SJSA1 (cell line): ENCODE results near the gene KCNH8. TPM values are rescaled to one million over a fixed set of nuclear protein-coding genes. Genes with fewer than 3 reads are reported as not detected.

Source experiments
- DNase-seq, 2 experiments: peaks; one replicate each; pipeline ENCODE4 v3.0.0-alpha.2; 2015 to 2020; ENCODE audit warnings: low spot score in 2 of 2, low read depth in 1 of 2
- H3K27ac ChIP-seq: fragments of 250-450 bp; sonication (Bioruptor Pico); 2 replicates; pipeline ENCODE4 v1.5.1; 2020; ENCODE audit warnings: mild to moderate bottlenecking, moderate library complexity
- H3K27me3 ChIP-seq: fragments of 250-450 bp; sonication (Bioruptor Pico); replicated peaks from 2 replicates; pipeline ENCODE4 v1.5.1; 2020; ENCODE audit warnings: mild to moderate bottlenecking, moderate library complexity
- H3K36me3 ChIP-seq: fragments of 250-450 bp; sonication (Bioruptor Pico); 2 replicates; pipeline ENCODE4 v1.5.1; 2020; ENCODE audit warnings: mild to moderate bottlenecking
- H3K4me1 ChIP-seq: fragments of 250-450 bp; sonication (Bioruptor Pico); replicated peaks from 2 replicates; pipeline ENCODE4 v1.6.1; 2021; ENCODE audit warnings: mild to moderate bottlenecking
- H3K4me3 ChIP-seq: fragments of 250-450 bp; sonication (Bioruptor Pico); 2 replicates; pipeline ENCODE4 v1.5.1; 2020; ENCODE audit warnings: mild to moderate bottlenecking
- H3K9me3 ChIP-seq: fragments of 250-450 bp; sonication (Bioruptor Pico); replicated peaks from 2 replicates; pipeline ENCODE4 v1.5.1; 2020; ENCODE audit warnings: mild to moderate bottlenecking
- total RNA-seq: library from RNA; depleted of rRNA; stranded (reverse); fragments of >200 nt; shearing (Covaris generic); gene quantifications from 2 replicates; pipeline ENCODE4 v1.2.3, GENCODE V29; 2014

KCNH8 gene
- total RNA-seq, 1 experiment from 2014 or later, result not detected

- DNase-seq, result no peak
- no peak overlapping the region for H3K27ac ChIP-seq
- no peaks in the 10 kb centered on the region for H3K36me3 ChIP-seq
- peaks cover 5% of the 10 kb centered on the region for H3K27me3 ChIP-seq
- H3K9me3 ChIP-seq, result no peaks in the 10 kb centered on the region
- H3K4me3 ChIP-seq, result no peak overlapping the region
- peaks cover 10% of the 10 kb centered on the region for H3K4me1 ChIP-seq
Measured at GRCh38 chr3:19148768-19149091, 420 bp downstream of the KCNH8 start.

- DNase-seq, result no peak
- no peaks in the 10 kb centered on the region for H3K36me3 ChIP-seq
- H3K9me3 ChIP-seq, result no peaks in the 10 kb centered on the region
- peaks cover 10% of the 10 kb centered on the region for H3K4me1 ChIP-seq
- H3K4me3 ChIP-seq, result no peak overlapping the region
- H3K27me3 ChIP-seq, result peaks cover 5% of the 10 kb centered on the region
- no peak overlapping the region for H3K27ac ChIP-seq
Measured at GRCh38 chr3:19149368-19149767, 1.1 kb downstream of the KCNH8 start.

- no peak overlapping the region for H3K4me3 ChIP-seq
Measured at GRCh38 chr3:19151171-19151570, 2.9 kb downstream of the KCNH8 start.

GRCh38 chr3:19154693-19155250 is 6.5 kb downstream of the KCNH8 start:
- H3K27ac ChIP-seq, result no peak overlapping the region
- no peak for DNase-seq
- H3K4me3 ChIP-seq, result no peak overlapping the region
- no peaks in the 10 kb centered on the region for H3K36me3 ChIP-seq
- H3K4me1 ChIP-seq, result no peaks in the 10 kb centered on the region
- no peaks in the 10 kb centered on the region for H3K9me3 ChIP-seq
- no peaks in the 10 kb centered on the region for H3K27me3 ChIP-seq

More at GRCh38 chr3:19151171-19151570, 2.9 kb downstream of the KCNH8 start:
- Histone ChIP-seq H3K9me3 (no peaks in the 10 kb centered on the region), H3K36me3 (no peaks in the 10 kb centered on the region), H3K4me1 (peaks cover 10% of the 10 kb centered on the region), H3K27ac (no peak overlapping the region), H3K27me3 (peaks cover 5% of the 10 kb centered on the region)
- no peak for DNase-seq

GRCh38 chr3:19155375-19155774 is 7.1 kb downstream of the KCNH8 start:
- Histone ChIP-seq H3K27ac (no peak overlapping the region), H3K9me3 (no peaks in the 10 kb centered on the region), H3K36me3 (no peaks in the 10 kb centered on the region), H3K4me3 (no peak overlapping the region), H3K27me3 (no peaks in the 10 kb centered on the region), H3K4me1 (no peaks in the 10 kb centered on the region)
- no peak for DNase-seq

GRCh38 chr3:19159966-19160635 is 11.8 kb downstream of the KCNH8 start:
- H3K27ac ChIP-seq, result no peak overlapping the region
- H3K4me3 ChIP-seq, result no peak overlapping the region
- no peaks in the 10 kb centered on the region; the same call in 1 of the 2 replicates for H3K27me3 ChIP-seq
- no peaks in the 10 kb centered on the region for H3K4me1 ChIP-seq
- H3K36me3 ChIP-seq, result no peaks in the 10 kb centered on the region
- DNase-seq, result no peak
- no peaks in the 10 kb centered on the region for H3K9me3 ChIP-seq

- H3K4me3 ChIP-seq, result no peak overlapping the region
- no peak overlapping the region for H3K27ac ChIP-seq
- no peaks in the 10 kb centered on the region for H3K4me1 ChIP-seq
- DNase-seq, result no peak
- H3K9me3 ChIP-seq, result no peaks in the 10 kb centered on the region
- no peaks in the 10 kb centered on the region for H3K36me3 ChIP-seq
- H3K27me3 ChIP-seq, result no peaks in the 10 kb centered on the region; the same call in 1 of the 2 replicates
Measured at GRCh38 chr3:19165654-19166053, 17.3 kb downstream of the KCNH8 start.

- no peaks in the 10 kb centered on the region for H3K36me3 ChIP-seq
- no peaks in the 10 kb centered on the region for H3K27me3 ChIP-seq
- H3K9me3 ChIP-seq, result no peaks in the 10 kb centered on the region
- no peak overlapping the region for H3K4me3 ChIP-seq
- no peak overlapping the region for H3K27ac ChIP-seq
- no peaks in the 10 kb centered on the region for H3K4me1 ChIP-seq
- DNase-seq, result no peak
Measured at GRCh38 chr3:19171794-19172193, 23.5 kb downstream of the KCNH8 start.

GRCh38 chr3:19173945-19174344 is 25.6 kb downstream of the KCNH8 start:
- Histone ChIP-seq H3K9me3 (no peaks in the 10 kb centered on the region), H3K36me3 (no peaks in the 10 kb centered on the region), H3K27me3 (no peaks in the 10 kb centered on the region)

GRCh38 chr3:19183584-19183983 is 35.3 kb downstream of the KCNH8 start:
- no peaks in the 10 kb centered on the region for H3K27me3 ChIP-seq
- H3K4me1 ChIP-seq, result no peaks in the 10 kb centered on the region
- no peak overlapping the region for H3K4me3 ChIP-seq
- H3K9me3 ChIP-seq, result no peaks in the 10 kb centered on the region
- H3K27ac ChIP-seq, result no peak overlapping the region
- no peaks in the 10 kb centered on the region for H3K36me3 ChIP-seq
- DNase-seq, result no peak

More at GRCh38 chr3:19173945-19174344, 25.6 kb downstream of the KCNH8 start:
- H3K4me1 ChIP-seq, result no peaks in the 10 kb centered on the region
- no peak for DNase-seq
- H3K4me3 ChIP-seq, result no peak overlapping the region
- H3K27ac ChIP-seq, result no peak overlapping the region

GRCh38 chr3:19190126-19190525 is 41.8 kb downstream of the KCNH8 start:
- H3K4me1 ChIP-seq, result no peaks in the 10 kb centered on the region
- H3K9me3 ChIP-seq, result no peaks in the 10 kb centered on the region
- H3K27me3 ChIP-seq, result no peaks in the 10 kb centered on the region
- H3K27ac ChIP-seq, result no peak overlapping the region
- no peak overlapping the region for H3K4me3 ChIP-seq
- DNase-seq, result no peak
- H3K36me3 ChIP-seq, result no peaks in the 10 kb centered on the region

GRCh38 chr3:19190602-19191001 is 42.3 kb downstream of the KCNH8 start:
- Histone ChIP-seq H3K27ac (no peak overlapping the region), H3K27me3 (no peaks in the 10 kb centered on the region), H3K4me1 (no peaks in the 10 kb centered on the region), H3K9me3 (no peaks in the 10 kb centered on the region), H3K4me3 (no peak overlapping the region), H3K36me3 (no peaks in the 10 kb centered on the region)
- no peak for DNase-seq

- Histone ChIP-seq H3K36me3 (no peaks in the 10 kb centered on the region), H3K9me3 (no peaks in the 10 kb centered on the region), H3K4me1 (no peaks in the 10 kb centered on the region), H3K27me3 (no peaks in the 10 kb centered on the region), H3K4me3 (no peak overlapping the region), H3K27ac (no peak overlapping the region)
- no peak for DNase-seq
Measured at GRCh38 chr3:19199131-19199530, 50.8 kb downstream of the KCNH8 start.

- H3K27me3 ChIP-seq, result no peaks in the 10 kb centered on the region
- no peak overlapping the region for H3K27ac ChIP-seq
- no peak overlapping the region for H3K4me3 ChIP-seq
- no peaks in the 10 kb centered on the region for H3K9me3 ChIP-seq
- H3K36me3 ChIP-seq, result no peaks in the 10 kb centered on the region
- H3K4me1 ChIP-seq, result no peaks in the 10 kb centered on the region
- no peak for DNase-seq
Measured at GRCh38 chr3:19202303-19202702, 54.0 kb downstream of the KCNH8 start.

GRCh38 chr3:19202754-19203153 is 54.4 kb downstream of the KCNH8 start:
- Histone ChIP-seq H3K9me3 (no peaks in the 10 kb centered on the region), H3K36me3 (no peaks in the 10 kb centered on the region), H3K4me1 (no peaks in the 10 kb centered on the region), H3K27me3 (no peaks in the 10 kb centered on the region), H3K4me3 (no peak overlapping the region), H3K27ac (no peak overlapping the region)
- no peak for DNase-seq
